ENCODE measurements around the gene PMAIP1. TPM values are rescaled to one million over a fixed set of nuclear protein-coding genes. Genes with fewer than 3 reads are reported as not detected.
A peak's percentile ranks its signal among the peaks of the same experiment; 100 is the strongest.

The PMAIP1 gene
- total and polyA plus RNA-seq, 9 donors: 19.5 to 48.6 (median 30.3) TPM

GRCh38 chr18:59942601-59943000 is 42.8 kb downstream of the PMAIP1 start:
- Histone ChIP-seq H3K9me3 (replicated peaks; ENCODE audit: control insufficient read depth, low read depth, low read length) (no peaks in the 10 kb centered on the region), H3K4me3 (ENCODE audit: low read length) (no peak overlapping the region), H3K36me3 (ENCODE audit: control insufficient read depth, insufficient read depth, low read length) (no peaks in the 10 kb centered on the region), H3K4me1 (ENCODE audit: control insufficient read depth, insufficient read depth, low read length) (peaks cover 5% of the 10 kb centered on the region), H3K27me3 (ENCODE audit: control insufficient read depth, insufficient read depth, low read length) (no peaks in the 10 kb centered on the region), H3K27ac (ENCODE audit: low read length) (no peak overlapping the region)
- DNase-seq: no peak
- WGBS (ENCODE audit: insufficient coverage): no CpG with 5 or more reads among the region's 4 CpGs

GRCh38 chr18:59945544-59945943 is 45.7 kb downstream of the PMAIP1 start:
- no peaks in the 10 kb centered on the region for H3K36me3 ChIP-seq (ENCODE audit: control insufficient read depth, insufficient read depth, low read length)
- 100% methylated on average over 1 of the region's 2 CpGs for WGBS (ENCODE audit: insufficient coverage)
- peaks cover under 1% of the 10 kb centered on the region for H3K4me1 ChIP-seq (ENCODE audit: control insufficient read depth, insufficient read depth, low read length)
- no peaks in the 10 kb centered on the region for H3K27me3 ChIP-seq (ENCODE audit: control insufficient read depth, insufficient read depth, low read length)
- H3K27ac ChIP-seq (ENCODE audit: low read length): no peak overlapping the region
- H3K4me3 ChIP-seq (ENCODE audit: low read length): no peak overlapping the region
- no peaks in the 10 kb centered on the region for H3K9me3 ChIP-seq (replicated peaks; ENCODE audit: control insufficient read depth, low read depth, low read length)
- DNase-seq: no peak

GRCh38 chr18:59950215-59950944 is 50.6 kb downstream of the PMAIP1 start:
- Histone ChIP-seq H3K27ac (ENCODE audit: low read length) (no peak overlapping the region), H3K36me3 (ENCODE audit: control insufficient read depth, insufficient read depth, low read length) (no peaks in the 10 kb centered on the region), H3K9me3 (replicated peaks; ENCODE audit: control insufficient read depth, low read depth, low read length) (no peaks in the 10 kb centered on the region), H3K4me3 (ENCODE audit: low read length) (no peak overlapping the region), H3K4me1 (ENCODE audit: control insufficient read depth, insufficient read depth, low read length) (peaks cover 5% of the 10 kb centered on the region), H3K27me3 (ENCODE audit: control insufficient read depth, insufficient read depth, low read length) (no peaks in the 10 kb centered on the region)
- WGBS (ENCODE audit: insufficient coverage): 20% methylated on average over 1 of the region's 6 CpGs
- DNase-seq: peak; percentile 38

GRCh38 chr18:59951591-59951990 is 51.8 kb downstream of the PMAIP1 start:
- Histone ChIP-seq H3K4me1 (ENCODE audit: control insufficient read depth, insufficient read depth, low read length) (peaks cover 5% of the 10 kb centered on the region), H3K4me3 (ENCODE audit: low read length) (no peak overlapping the region), H3K27me3 (ENCODE audit: control insufficient read depth, insufficient read depth, low read length) (no peaks in the 10 kb centered on the region), H3K36me3 (ENCODE audit: control insufficient read depth, insufficient read depth, low read length) (no peaks in the 10 kb centered on the region), H3K27ac (ENCODE audit: low read length) (no peak overlapping the region), H3K9me3 (replicated peaks; ENCODE audit: control insufficient read depth, low read depth, low read length) (no peaks in the 10 kb centered on the region)
- no CpG with 5 or more reads among the region's 4 CpGs for WGBS (ENCODE audit: insufficient coverage)
- DNase-seq: no peak

- DNase-seq: no peak
- Histone ChIP-seq H3K27me3 (ENCODE audit: control insufficient read depth, insufficient read depth, low read length) (no peaks in the 10 kb centered on the region), H3K36me3 (ENCODE audit: control insufficient read depth, insufficient read depth, low read length) (no peaks in the 10 kb centered on the region), H3K4me1 (ENCODE audit: control insufficient read depth, insufficient read depth, low read length) (peaks cover 5% of the 10 kb centered on the region), H3K9me3 (replicated peaks; ENCODE audit: control insufficient read depth, low read depth, low read length) (no peaks in the 10 kb centered on the region), H3K4me3 (ENCODE audit: low read length) (no peak overlapping the region), H3K27ac (ENCODE audit: low read length) (no peak overlapping the region)
- 100% methylated on average over 1 of the region's 6 CpGs for WGBS (ENCODE audit: insufficient coverage)
Measured at GRCh38 chr18:59952283-59953007, 52.6 kb downstream of the PMAIP1 start.

Other genes starting within 250 kb of the PMAIP1 start
- gene CCBE1, start 202.6 kb upstream of the PMAIP1 start, total RNA-seq: 2.8 TPM
- 1 to 10 TPM; 2.4 to 5.5 (median 4.0) TPM for gene CCBE1, start 202.6 kb upstream of the PMAIP1 start, polyA plus RNA-seq (ENCODE audit: insufficient read depth in 1 of 8, insufficient read length in 8 of 8, low replicate concordance in 1 of 8)

Measured in muscle of leg (tissue), 11 donors.